ENCODE measurements around the gene TACC3. TPM values are rescaled to one million over a fixed set of nuclear protein-coding genes. Genes with fewer than 3 reads are reported as not detected.

TACC3 gene
- total RNA-seq, 1 donor from 2014 or later: 142 TPM

- H3K36me3 Mint-ChIP-seq (ENCODE audit: low read depth): peaks cover 6% of the 10 kb centered on the region
- no peak for DNase-seq
- no peak overlapping the region for H3K27ac Mint-ChIP-seq
- intact Hi-C loops (cut with micrococcal nuclease): loop anchor here (2.0 to 5.0 kb wide), 4 partner anchors 42 to 437 kb away; partner anchors contain the start of gene FGFR3
- no peaks in the 10 kb centered on the region for H3K9me3 Mint-ChIP-seq
- no peaks in the 10 kb centered on the region for H3K27me3 Mint-ChIP-seq
- peaks cover 3% of the 10 kb centered on the region for H3K4me1 Mint-ChIP-seq
- no peak overlapping the region for H3K4me3 Mint-ChIP-seq
Observed at GRCh38 chr4:1749826-1750225, 28.5 kb downstream of the TACC3 start.

GRCh38 chr4:1750381-1751154 is 29.2 kb downstream of the TACC3 start:
- H3K9me3 Mint-ChIP-seq: no peaks in the 10 kb centered on the region
- DNase-seq: no peak
- H3K27ac Mint-ChIP-seq: peak overlapping the region; percentile 22
- no peak overlapping the region for H3K4me3 Mint-ChIP-seq
- peaks cover 3% of the 10 kb centered on the region for H3K4me1 Mint-ChIP-seq
- H3K36me3 Mint-ChIP-seq (ENCODE audit: low read depth): no peaks in the 10 kb centered on the region
- H3K27me3 Mint-ChIP-seq: no peaks in the 10 kb centered on the region
- intact Hi-C loops (cut with micrococcal nuclease): loop anchor here (5.0 kb wide), 1 partner anchor 42 kb away; the partner anchor contains the start of gene FGFR3

GRCh38 chr4:1751155-1751918 is 30.0 kb downstream of the TACC3 start:
- no peak for DNase-seq
- intact Hi-C loops (cut with micrococcal nuclease): loop anchor here (5.0 kb wide), 1 partner anchor 41 kb away; the partner anchor contains the start of gene FGFR3
- Mint-ChIP-seq H3K36me3 (ENCODE audit: low read depth) (no peaks in the 10 kb centered on the region), H3K9me3 (no peaks in the 10 kb centered on the region), H3K27me3 (no peaks in the 10 kb centered on the region), H3K27ac (no peak overlapping the region), H3K4me1 (peaks cover 3% of the 10 kb centered on the region), H3K4me3 (no peak overlapping the region)

GRCh38 chr4:1751919-1752283 is 30.6 kb downstream of the TACC3 start:
- Mint-ChIP-seq H3K9me3 (no peaks in the 10 kb centered on the region), H3K27me3 (no peaks in the 10 kb centered on the region), H3K36me3 (ENCODE audit: low read depth) (no peaks in the 10 kb centered on the region), H3K4me1 (peaks cover 3% of the 10 kb centered on the region), H3K4me3 (no peak overlapping the region), H3K27ac (no peak overlapping the region)
- intact Hi-C loops (cut with micrococcal nuclease): loop anchor here (5.0 kb wide), 1 partner anchor 40 kb away; the partner anchor contains the start of gene FGFR3
- DNase-seq: no peak

- Mint-ChIP-seq H3K4me1 (peaks cover 3% of the 10 kb centered on the region), H3K27me3 (no peaks in the 10 kb centered on the region), H3K4me3 (peak overlapping the region; percentile 21), H3K27ac (peak overlapping the region; percentile 67), H3K36me3 (ENCODE audit: low read depth) (no peaks in the 10 kb centered on the region), H3K9me3 (no peaks in the 10 kb centered on the region)
- DNase-seq: peak; percentile 86
- intact Hi-C loops (cut with micrococcal nuclease): loop anchor here (5.0 kb wide), 1 partner anchor 40 kb away; the partner anchor contains the start of gene FGFR3
Observed at GRCh38 chr4:1752284-1753041, 31.1 kb downstream of the TACC3 start.

- intact Hi-C loops (cut with micrococcal nuclease): loop anchor here (5.0 kb wide), 1 partner anchor 39 kb away; the partner anchor contains the start of gene FGFR3
- Mint-ChIP-seq H3K27me3 (no peaks in the 10 kb centered on the region), H3K36me3 (ENCODE audit: low read depth) (no peaks in the 10 kb centered on the region), H3K9me3 (no peaks in the 10 kb centered on the region), H3K4me1 (peaks cover 3% of the 10 kb centered on the region), H3K4me3 (peak overlapping the region; percentile 21), H3K27ac (peak overlapping the region; percentile 67)
- DNase-seq: no peak
Observed at GRCh38 chr4:1753294-1753696, 32.0 kb downstream of the TACC3 start.

GRCh38 chr4:1753697-1754311 is 32.5 kb downstream of the TACC3 start:
- DNase-seq: no peak
- Mint-ChIP-seq H3K36me3 (ENCODE audit: low read depth) (no peaks in the 10 kb centered on the region), H3K27ac (peak overlapping the region; percentile 28), H3K4me3 (no peak overlapping the region), H3K27me3 (no peaks in the 10 kb centered on the region), H3K4me1 (peaks cover 3% of the 10 kb centered on the region), H3K9me3 (no peaks in the 10 kb centered on the region)
- intact Hi-C loops (cut with micrococcal nuclease): loop anchor here (5.0 kb wide), 1 partner anchor 38 kb away; the partner anchor contains the start of gene FGFR3

DNA sequence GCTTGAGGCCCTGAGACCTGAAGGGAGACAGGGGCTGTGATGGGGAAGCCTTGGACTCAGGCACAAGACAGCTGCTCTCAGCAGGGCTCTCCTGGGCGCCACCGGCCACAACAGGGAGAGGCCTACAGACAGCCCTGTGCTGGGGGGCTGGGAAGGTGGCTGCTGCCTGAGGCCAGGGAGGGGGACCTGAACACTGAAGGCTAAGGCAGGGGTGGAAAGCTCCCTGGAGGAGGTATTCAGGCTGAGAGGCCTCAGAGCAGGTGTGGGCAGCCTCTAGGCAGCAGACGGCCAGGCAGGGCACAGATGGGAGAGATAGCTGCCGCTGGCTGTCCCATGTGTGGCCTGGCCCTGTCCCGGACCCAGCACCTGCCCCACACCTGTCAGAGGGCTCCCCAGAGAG is 33.0 kb downstream of the TACC3 start:
- DNase-seq: no peak
- H3K27ac Mint-ChIP-seq: peak overlapping the region; percentile 28
- intact Hi-C loops (cut with micrococcal nuclease): loop anchor here (5.0 kb wide), 1 partner anchor 38 kb away; the partner anchor contains the start of gene FGFR3
- no peaks in the 10 kb centered on the region for H3K27me3 Mint-ChIP-seq
- peaks cover 3% of the 10 kb centered on the region for H3K4me1 Mint-ChIP-seq
- no peaks in the 10 kb centered on the region for H3K36me3 Mint-ChIP-seq (ENCODE audit: low read depth)
- H3K9me3 Mint-ChIP-seq: no peaks in the 10 kb centered on the region
- H3K4me3 Mint-ChIP-seq: no peak overlapping the region

DNA sequence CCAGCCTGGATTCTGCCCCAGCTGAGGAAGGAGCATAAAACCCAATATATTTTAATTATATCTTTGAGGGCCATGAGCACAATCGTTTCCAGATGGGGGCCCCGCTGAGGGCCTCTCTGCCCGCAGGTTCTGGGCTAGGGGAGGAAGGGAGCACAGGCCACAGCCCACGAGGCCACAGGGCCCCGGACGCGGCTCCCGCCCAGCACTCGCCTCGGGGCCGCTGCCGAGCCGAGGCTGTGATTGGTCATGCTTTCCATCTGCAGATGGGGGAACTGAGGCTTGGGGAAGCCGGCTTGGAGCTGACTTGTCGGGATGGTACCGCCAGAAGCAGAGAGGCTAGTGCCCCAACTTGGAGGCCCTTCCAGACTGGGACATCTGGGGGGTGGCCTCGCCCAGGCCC is 34.0 kb downstream of the TACC3 start:
- H3K4me3 Mint-ChIP-seq: no peak overlapping the region

GRCh38 chr4:1756079-1756478 is 34.8 kb downstream of the TACC3 start:
- H3K27ac Mint-ChIP-seq: no peak overlapping the region
- H3K9me3 Mint-ChIP-seq: no peaks in the 10 kb centered on the region
- no peak overlapping the region for H3K4me3 Mint-ChIP-seq
- no peaks in the 10 kb centered on the region for H3K36me3 Mint-ChIP-seq (ENCODE audit: low read depth)
- H3K27me3 Mint-ChIP-seq: no peaks in the 10 kb centered on the region
- no peak for DNase-seq
- H3K4me1 Mint-ChIP-seq: peaks cover 7% of the 10 kb centered on the region
- intact Hi-C loops (cut with micrococcal nuclease): no loop called here

More for the DNA sequence above, 34.0 kb downstream of the TACC3 start:
- Mint-ChIP-seq H3K4me1 (peaks cover 7% of the 10 kb centered on the region), H3K9me3 (no peaks in the 10 kb centered on the region), H3K36me3 (ENCODE audit: low read depth) (no peaks in the 10 kb centered on the region), H3K27ac (no peak overlapping the region), H3K27me3 (no peaks in the 10 kb centered on the region)
- DNase-seq: no peak
- intact Hi-C loops (cut with micrococcal nuclease): no loop called here

GRCh38 chr4:1756893-1757779 is 35.8 kb downstream of the TACC3 start:
- Mint-ChIP-seq H3K4me3 (no peak overlapping the region), H3K27ac (no peak overlapping the region), H3K9me3 (no peaks in the 10 kb centered on the region), H3K27me3 (no peaks in the 10 kb centered on the region), H3K4me1 (peaks cover 7% of the 10 kb centered on the region), H3K36me3 (ENCODE audit: low read depth) (no peaks in the 10 kb centered on the region)
- no peak for DNase-seq
- intact Hi-C loops (cut with micrococcal nuclease): no loop called here

DNA sequence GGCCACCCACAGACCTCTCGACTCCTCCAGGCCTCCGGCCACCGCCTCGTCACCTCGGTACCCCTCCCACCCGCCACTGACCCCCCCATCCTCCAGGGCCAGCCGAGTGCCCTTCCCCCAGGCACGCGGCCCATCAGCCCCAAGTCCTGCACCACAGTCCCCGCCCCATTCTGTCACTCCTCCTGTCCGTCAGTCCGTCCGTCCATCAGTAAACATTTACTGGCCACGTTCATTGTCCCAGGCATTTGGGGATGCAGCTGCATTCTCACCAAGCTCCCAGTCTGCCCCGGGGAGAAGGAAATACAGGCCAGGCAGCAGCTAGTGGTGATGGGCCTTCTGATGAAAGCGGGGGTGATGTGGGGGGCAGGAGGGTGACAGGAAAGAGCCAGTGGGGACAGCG is 36.5 kb downstream of the TACC3 start:
- Mint-ChIP-seq H3K36me3 (ENCODE audit: low read depth) (no peaks in the 10 kb centered on the region), H3K4me1 (peaks cover 4% of the 10 kb centered on the region), H3K9me3 (no peaks in the 10 kb centered on the region), H3K27me3 (peaks cover 3% of the 10 kb centered on the region), H3K27ac (no peak overlapping the region), H3K4me3 (no peak overlapping the region)
- intact Hi-C loops (cut with micrococcal nuclease): no loop called here
- no peak for DNase-seq

Measured in activated CD4-positive, alpha-beta T cell treated with anti-CD3 and anti-CD28 coated beads, Interleukin-2, amount 10 ng/mL, durations not matched to agents 24 days and 14 days (primary cell).